T-helper 22 cell (primary cell): ENCODE results near the gene PRRC2B.
"Not testable (repeated sequence)": the region's sequence is repeated elsewhere in the genome, so short reads cannot be mapped to it uniquely, and the experiment has no call there.

Experiments
- DNase-seq: peaks from one replicate; pipeline ENCODE4 v3.0.0-alpha.2; 2020; ENCODE audit warnings: low read depth

The PRRC2B gene

DNA sequence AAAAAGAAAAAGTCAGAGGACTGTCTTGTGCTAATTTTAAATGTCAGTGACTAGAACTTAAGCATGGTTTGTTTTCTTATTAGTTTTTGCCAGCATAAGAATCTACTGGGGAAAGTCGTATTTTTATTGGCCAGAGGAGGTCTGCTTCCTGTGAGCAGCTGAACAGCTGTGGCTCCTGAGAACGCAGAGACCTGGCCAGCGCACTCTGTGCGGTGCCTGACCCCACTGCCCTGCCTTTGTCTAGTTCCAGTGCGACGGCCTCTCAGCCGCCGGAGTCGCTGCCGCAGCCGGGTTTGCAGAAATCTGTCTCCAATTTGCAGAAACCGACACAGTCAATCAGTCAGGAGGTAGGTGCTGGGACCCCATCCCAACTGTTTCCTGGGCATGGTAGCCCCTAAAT, 42.5 kb downstream of the PRRC2B start:
- no peak for DNase-seq

DNA sequence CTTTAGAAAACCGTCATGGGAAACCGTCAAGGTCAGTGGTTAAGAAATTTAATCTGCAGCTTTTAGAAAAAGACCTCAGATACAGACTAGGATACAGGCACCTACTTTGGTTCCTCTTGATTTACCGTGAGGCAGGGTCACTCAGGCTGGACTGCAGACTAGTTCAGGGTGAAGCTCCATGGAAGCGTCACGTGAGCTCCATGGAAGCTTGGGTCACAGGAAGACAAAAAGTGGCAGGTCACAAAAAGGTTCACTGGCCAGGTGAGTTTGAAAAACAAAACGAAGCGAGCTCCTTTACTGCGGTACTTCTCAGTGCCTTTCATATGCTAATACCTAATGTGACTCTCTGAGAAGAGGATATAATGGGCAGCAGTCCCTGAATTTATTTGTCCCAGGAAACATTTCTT, 43.0 kb downstream of the PRRC2B start:
- DNase-seq: no peak

DNA sequence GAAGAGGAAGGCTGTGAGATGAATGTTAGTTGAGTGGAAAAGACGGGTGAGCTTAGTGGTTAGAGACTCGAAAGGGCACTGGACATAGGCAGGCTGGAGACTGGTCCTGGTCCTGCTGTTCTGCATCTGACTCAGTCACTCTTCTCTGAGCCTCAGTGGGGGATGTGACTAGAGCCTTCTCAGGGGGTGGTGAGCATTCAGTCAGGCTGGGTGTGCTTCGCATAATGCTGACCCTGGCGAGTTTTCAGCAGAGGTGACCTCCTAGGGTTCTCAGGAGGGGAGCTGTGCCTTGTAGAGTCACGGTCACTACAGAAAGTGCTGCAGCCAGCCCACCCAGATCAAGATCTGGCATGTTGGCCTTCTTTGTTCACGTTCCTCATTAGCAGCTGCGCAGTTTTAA, 44.3 kb downstream of the PRRC2B start:
- no peak for DNase-seq

DNA sequence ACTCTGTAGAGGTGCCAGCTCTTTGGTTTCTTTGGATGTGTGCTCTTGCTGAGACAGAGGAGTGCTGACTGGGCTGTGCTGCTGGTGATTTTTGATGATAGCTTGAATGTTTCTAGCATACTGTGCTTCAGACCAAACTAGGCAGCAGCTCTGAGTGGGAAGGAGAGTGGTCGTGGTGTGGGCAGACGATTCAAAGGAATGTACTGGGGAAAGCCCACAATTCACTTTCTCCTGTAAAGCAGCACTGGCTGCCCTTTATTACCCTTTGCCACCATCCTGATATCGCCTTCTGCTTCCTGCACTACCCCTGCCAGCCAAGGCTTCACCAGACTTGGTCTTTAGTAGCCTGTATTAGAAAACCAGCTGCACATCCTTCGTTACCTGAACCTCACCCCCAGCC, 45.3 kb downstream of the PRRC2B start:
- DNase-seq: no peak

DNA sequence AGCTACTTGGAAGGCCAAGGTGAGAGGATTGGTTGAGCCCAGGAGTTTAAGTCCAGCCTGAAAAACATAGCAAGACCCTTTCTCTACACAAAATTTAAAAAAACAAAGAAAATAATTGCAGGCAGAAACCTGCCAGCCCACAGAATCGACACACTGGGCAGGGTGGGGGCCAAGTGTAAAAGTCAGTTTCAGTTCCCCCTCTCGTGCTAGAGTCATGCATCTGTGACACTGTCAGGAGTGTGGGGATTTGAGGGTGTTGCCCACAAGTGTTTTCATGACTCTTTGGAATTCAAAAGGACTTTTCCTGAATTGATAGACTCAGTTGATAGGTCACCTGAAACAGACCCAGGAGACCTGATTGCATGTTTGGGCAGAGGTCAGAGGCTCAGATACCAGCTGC, 47.6 kb downstream of the PRRC2B start:
- no peak for DNase-seq

DNA sequence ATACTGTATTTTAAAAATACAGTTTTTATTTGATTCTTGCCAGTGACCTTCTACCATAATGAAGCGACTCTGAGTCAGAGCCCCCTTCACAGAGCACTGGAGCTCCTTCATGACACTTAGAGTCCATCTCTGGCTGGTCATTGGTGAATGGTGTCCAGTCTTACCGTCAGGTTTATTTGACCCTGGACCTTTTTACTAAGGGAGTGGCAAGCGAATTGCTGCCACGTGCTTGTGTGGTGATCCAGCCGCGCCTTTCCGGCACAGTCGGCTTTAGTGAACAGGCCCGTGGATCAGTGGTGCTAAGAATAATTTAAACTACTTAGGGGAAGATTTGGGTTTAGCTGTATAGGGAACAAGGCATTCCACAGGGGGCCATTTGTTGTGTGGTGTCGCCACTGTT, 48.5 kb downstream of the PRRC2B start:
- no peak for DNase-seq

DNA sequence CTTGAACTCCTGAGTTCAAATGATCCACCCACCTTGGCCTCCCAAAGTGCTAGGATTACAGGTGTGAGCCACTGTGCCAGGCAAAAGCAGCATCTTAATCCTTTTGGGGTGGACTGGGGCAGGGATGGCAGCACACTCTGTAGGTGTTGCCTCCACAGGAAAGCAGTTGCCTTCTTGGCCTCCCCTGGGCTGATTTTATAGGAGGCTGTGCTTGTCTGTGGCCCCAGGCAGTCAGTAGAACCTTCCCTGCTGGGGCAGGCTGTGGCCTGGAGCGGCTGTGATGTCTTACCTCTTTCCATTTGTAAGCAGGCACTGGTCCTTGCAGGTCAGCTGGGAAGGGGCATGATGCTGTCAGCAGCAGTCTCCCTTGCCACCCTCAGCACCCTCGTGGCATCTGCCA, 49.8 kb downstream of the PRRC2B start:
- DNase-seq: no peak

DNA sequence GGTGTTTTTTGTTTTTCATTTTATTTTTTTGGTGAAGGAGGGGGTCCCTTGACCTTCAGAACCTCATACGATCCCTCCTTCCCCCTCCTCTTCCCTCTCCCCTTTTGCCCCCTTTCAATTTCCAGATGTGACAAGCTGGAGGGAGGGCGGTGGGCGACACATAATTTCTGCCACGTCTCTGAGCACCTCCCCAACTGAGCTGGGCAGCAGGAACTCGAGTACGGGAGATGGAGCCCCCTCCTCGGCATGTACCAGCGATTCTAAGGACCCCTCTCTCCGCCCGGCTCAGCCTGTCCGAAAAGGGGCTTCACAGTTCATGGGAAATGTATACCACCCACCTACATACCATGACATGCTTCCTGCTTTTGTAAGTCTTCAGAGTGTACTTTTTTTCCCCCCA, 52.4 kb downstream of the PRRC2B start:
- DNase-seq: no peak

DNA sequence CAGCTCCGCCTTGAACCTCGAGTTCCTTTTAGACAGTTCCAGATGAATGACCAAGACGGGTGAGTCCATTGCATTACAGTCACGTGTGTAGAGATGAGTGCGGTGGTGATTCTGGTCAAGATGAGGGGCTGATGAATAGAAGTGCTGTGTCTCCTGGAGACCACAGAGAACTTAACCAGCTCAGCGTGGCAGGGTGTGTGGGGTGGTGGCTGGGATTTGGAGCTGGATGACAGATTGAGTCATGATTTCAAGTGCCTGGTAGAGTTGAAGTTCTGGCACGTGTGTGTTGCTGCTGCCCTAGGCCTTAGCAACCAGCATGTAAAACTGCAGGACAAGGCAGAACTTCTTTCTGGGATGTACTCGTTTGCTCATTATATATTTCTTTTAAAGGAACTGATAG, 53.3 kb downstream of the PRRC2B start:
- DNase-seq: no peak

DNA sequence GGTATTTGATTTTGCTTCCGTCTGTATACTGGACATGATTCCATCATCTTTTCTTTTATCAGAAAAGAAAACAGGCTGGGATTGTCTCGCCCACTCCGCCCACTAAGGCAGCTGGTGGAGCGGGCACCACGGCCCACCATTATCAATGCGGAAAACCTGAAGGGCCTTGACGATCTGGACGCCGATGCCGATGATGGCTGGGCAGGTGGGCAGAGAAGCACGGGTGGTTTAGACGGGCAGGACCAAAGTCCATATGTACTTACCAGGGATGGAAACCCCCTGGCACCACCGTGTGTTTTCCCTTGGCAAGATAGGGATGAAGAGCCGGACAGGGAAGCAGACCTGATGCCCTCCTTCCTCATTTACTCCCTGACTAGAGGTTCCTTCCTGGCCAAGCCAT, 53.7 kb downstream of the PRRC2B start:
- no peak for DNase-seq

DNA sequence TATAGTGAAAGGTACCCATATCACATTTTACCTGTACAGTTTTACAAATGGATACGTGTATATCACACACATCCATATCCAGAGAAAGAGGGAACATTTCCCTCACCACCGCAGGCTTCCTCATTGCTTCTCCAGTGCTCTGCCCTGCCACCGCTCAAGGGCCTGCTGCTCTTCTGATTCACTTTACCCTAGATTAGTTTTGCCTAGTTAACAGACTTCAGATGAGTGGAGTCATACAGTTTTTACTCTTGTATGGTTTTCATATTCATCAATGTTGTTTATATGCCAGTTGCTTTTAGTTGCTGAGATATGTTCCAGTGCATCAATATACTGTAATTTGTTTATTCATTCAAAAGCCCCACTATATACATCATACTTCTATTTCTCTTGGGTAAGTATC, 54.9 kb downstream of the PRRC2B start:
- no peak for DNase-seq

DNA sequence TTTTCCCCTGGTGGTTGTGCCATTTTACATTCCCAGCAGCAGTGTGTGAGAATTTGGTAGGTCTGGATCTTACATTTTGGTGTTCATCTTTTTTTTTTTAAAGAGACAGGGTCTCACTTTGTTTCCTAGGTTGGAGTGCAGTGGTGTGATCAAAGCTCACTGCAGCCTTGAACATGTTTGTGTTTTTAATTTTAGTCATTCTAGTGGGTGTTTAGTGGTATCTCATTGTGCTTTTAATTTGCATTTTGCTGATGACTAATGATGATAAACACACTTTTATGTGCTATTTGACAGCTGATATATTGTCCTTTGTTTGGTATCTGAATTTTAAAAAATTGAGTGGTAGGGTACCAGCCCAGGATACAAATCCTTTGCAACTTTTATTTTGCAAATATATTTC, 55.4 kb downstream of the PRRC2B start:
- DNase-seq: no peak

DNA sequence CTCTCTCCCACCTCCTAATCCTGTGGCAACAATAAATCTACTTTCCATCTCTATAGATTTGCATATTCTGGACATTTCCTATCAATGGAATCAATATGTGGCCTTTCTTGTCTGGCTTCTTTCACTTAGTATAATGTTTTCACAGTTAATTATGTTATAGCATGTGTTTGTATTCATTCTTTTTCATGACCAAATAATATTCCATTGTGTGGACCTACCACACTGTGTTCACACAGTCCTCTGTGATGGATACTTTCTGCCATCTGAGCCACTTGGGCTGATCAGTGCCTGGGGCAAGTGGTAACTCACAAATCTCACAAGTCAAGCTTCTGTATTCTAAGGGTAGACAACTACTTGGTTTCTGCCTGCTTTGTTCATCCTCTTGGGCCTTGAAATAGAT, 60.1 kb downstream of the PRRC2B start:
- DNase-seq: no peak

DNA sequence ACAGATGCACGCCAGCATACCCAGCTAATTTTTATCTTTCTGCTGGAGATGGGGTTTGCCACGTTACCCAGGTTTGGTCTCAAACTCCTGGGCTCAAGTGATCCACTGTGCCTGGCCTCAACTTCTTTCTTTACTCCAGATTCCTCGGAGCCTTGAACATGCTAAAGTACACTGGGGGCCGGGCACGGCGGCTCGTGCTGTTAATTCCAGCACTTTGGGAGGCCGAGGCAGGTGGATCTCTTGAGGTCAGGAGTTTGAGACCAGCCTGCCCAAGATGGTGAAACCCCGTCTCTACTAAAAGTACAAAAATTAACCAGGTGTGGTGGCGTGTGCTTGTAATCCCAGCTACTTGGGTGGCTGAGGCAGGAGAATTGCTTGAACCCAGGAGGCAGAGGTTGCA, 61.8 kb downstream of the PRRC2B start:
- not testable (repeated sequence) for DNase-seq

DNA sequence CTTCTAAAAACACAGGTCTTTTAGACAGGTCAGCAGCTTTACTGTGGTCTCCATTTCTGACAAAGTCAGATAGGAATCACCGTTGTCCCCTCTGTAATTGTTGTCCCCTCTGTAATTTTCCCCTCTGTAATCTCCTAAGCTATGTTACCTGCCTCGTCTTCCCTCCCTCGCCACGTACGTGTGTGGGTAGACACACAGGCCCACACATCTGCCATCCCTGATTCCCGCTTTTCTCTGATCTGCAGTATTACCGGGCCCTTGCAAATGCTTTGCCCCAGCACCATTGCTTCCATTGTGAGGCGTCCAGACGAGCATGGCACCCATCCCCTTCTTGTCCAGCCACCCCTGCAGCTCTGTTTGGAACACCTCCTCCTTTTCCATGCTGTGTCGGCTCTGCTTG, 63.9 kb downstream of the PRRC2B start:
- no peak for DNase-seq

DNA sequence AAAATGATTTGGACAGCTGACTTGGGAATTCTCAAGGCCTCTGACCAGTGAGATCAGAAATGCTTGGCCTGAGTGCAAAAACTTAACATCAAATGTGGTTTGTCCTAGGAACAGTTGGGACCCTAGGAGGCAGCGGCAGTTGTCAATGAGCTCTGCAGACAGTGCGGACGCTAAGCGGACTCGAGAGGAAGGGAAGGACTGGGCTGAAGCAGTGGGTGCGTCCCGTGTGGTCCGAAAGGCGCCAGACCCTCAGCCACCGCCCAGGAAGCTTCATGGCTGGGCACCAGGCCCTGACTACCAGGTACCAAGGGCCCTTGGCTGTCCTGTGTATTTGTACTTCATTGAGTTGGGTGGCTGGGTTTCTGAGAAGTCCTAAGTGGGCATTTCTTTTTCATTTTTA, 65.2 kb downstream of the PRRC2B start:
- no peak for DNase-seq

DNA sequence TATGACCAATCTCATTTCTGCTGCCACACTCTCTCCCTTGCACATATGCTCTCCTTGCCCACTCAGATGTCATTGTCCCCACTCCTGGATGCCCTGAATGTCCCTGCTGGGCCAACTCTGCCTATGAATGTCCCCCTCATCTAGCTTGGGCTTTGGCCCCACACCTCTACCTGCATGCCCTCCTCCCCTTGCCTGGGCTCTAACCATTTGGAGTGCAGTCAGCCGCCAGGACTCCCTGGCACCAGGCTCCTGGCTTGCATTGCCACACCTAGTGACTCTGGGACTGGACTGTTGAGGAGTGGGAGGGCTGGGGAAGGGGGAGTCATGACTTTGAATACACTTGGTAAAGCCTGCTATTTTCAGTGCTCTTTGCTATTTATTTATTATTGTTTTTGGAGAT, 67.3 kb downstream of the PRRC2B start:
- DNase-seq: no peak

DNA sequence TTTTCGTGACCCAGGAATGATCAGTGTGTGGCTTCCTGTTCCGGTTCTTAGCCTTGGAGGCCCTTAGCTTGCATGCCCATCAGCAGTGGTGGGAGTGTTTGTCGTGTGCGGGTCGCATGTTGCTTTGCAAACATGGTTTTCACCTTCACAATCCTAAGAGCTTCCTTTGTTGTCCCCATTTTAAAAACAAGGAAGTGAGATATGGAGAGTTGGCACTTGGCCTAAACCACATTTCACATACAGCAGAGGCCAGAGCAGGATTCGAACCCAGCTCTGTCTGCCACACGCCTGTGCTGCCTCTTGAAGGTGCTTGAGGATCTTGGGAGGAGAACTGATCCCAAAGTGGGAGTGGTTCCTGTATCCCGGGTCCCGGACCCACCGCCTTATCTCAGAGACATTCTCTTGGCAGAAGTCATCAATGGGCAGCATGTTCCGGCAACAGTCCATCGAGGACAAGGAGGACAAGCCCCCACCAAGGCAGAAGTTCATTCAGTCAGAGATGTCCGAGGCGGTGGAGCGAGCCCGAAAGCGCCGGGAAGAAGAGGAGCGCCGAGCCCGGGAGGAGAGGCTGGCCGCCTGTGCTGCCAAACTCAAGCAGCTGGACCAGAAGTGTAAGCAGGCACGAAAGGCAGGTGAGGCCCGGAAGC, 70.6 kb downstream of the PRRC2B start:
- no peak for DNase-seq

DNA sequence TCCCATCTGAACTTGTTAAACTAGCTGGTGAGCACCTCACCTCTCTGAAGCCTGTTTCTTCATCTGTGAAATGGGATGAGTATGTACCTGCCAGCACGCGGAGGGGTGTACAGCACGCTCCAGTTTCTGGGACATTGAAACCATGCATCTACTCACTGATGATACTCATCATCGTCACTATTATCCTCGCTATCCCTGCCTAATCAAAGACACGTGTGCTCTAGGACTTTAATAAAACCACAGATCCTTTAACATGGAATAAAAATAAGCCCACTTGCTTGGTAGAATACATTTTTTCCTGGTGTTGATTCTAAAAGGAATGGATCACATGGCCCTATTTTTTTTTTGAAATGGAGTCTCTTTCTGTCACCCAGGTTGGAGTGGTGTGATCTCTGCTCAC, 71.5 kb downstream of the PRRC2B start:
- DNase-seq: no peak

DNA sequence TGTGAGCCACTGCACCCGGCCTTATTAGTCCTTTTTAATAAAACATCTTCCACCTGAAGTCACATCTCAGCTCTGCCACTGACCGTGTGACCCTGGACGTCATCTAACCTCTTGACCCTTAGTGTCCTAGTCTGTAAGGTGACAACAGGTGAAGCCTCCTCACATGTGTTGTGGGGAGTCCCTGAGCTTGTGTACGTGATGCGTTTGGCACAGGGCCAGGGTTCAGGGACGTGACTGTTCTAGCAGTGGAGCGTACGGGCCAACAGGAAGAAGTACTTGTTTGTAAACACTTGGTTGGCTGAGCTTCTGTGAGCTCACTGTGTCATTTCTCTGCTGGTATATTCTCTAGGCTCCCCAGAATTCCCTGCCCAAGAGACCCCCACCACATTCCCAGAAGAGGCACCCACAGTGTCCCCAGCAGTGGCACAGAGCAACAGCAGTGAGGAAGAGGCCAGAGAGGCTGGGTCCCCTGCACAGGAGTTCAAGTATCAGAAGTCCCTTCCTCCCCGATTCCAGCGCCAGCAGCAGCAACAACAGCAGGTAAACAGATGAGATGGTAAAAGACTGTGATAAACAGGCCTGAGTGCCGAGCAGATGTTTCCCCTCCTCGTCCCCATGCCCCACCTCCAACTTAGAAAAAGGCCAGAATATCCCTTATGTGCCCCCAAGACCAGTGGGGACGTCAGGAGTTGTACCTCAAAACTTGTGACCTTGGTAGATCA, 73.5 kb downstream of the PRRC2B start:
- DNase-seq: no peak

DNA sequence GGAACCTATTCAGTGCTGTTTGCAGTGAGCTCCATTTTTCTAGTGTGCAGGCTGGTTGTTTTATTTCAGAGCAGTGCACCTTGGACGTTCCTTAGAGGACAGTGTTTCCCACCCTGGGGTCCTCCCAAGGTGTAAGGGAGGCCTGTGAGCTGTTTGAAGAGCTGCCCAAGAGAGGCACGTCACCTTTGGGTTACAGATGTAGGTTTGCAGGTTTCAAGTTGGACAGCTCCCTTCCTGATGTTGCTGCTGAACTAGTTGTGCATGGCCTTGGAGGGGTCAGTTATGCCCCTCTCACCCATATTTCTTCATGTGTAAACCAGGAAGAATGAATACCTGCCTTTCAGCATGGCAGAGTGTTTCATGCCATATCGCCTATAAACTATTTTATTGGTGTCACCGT, 74.1 kb downstream of the PRRC2B start:
- no peak for DNase-seq

DNA sequence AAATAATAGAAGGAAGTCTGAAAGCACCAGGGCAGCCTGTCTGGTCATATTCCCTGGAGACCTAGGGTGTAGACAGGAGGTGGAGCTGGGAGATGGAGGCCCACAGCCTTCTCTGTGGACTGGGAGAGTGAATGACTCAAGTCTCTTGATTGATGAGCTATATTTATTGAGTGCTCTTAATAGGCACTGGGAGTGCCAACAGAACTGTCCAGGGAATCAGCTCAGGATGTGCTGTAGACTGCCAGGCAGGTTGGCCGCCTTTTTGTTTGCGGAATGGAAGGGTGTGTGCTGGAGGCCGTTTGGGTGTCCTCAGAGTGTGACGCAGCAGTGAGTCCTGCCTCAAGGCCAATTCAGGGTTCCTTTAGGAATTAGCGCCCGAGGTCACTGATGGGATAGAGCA, 75.5 kb downstream of the PRRC2B start:
- no peak for DNase-seq

DNA sequence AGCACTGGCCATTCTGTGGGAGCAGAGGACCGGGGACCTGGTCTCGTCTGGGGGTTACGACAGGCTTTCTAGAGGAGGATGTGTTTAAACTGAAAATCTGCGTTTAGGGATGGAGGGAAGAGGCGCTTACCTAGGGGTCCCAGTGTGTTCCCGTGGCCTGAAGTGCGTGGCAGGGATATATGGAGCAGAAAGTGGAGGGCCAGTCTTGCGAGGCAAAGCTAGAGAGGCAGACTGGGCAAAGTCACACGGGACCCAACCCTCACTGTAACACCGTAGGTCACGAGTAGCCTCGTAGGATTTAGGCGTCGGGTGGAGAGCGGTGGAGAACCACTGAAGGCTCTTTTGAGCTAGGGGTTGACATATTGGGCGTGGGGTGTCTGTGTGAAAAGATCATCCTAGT, 76.1 kb downstream of the PRRC2B start:
- no peak for DNase-seq

DNA sequence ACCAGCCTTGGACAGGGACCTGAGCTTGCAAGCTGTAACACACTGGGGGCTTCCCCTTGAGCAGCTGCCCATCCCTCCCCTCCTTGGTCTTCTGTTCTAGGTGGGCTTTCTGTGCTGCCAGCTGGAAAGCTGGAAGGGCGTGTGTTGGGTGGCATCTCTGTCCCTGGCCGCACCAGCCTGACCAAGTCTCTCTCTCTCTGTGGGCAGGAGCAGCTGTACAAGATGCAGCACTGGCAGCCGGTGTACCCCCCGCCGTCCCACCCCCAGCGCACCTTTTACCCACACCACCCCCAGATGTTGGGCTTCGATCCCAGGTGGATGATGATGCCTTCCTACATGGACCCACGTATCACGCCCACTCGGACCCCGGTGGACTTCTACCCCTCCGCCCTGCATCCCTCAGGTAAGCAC, 76.7 kb downstream of the PRRC2B start:
- DNase-seq: no peak
